Measurements from ENCODE around the gene TBC1D22B.

Gene TBC1D22B

GRCh38 chr6:37257634-37258404, at the start of gene TBC1D22B, which contains the start of gene TMEM217:
TSS of gene TBC1D22B (plus strand) at chr6:37257772. CDS start at chr6:37257918, 146 bp downstream.
TSS of gene TMEM217 (minus strand) at chr6:37258144. CDS start at chr6:37219030, 39,114 bp downstream.
- peak; percentile 93 for DNase-seq (ENCODE audit: low read depth)

GRCh38 chr6:37207903-37208456, 49.6 kb upstream of the TBC1D22B start:
- peak; percentile 82 for DNase-seq (ENCODE audit: low read depth)

- DNase-seq (ENCODE audit: low read depth), result no peak
Measured at GRCh38 chr6:37208793-37209192, 48.8 kb upstream of the TBC1D22B start.

- no peak for DNase-seq (ENCODE audit: low read depth)
Measured at GRCh38 chr6:37209461-37210205, 47.9 kb upstream of the TBC1D22B start.

- peak; percentile 74 for DNase-seq (ENCODE audit: low read depth)
Measured at GRCh38 chr6:37210313-37210968, 47.1 kb upstream of the TBC1D22B start.

- DNase-seq (ENCODE audit: low read depth), result no peak
Measured at GRCh38 chr6:37212268-37212667, 45.3 kb upstream of the TBC1D22B start.

- DNase-seq (ENCODE audit: low read depth), result no peak
Measured at GRCh38 chr6:37218061-37218460, 39.5 kb upstream of the TBC1D22B start.

GRCh38 chr6:37218511-37218910, 39.1 kb upstream of the TBC1D22B start:
- DNase-seq (ENCODE audit: low read depth), result no peak

- DNase-seq (ENCODE audit: low read depth), result no peak
Measured at GRCh38 chr6:37221585-37222124, 35.9 kb upstream of the TBC1D22B start.

GRCh38 chr6:37222125-37222967, 35.2 kb upstream of the TBC1D22B start:
- peak; percentile 62 for DNase-seq (ENCODE audit: low read depth)

- DNase-seq (ENCODE audit: low read depth), result no peak
Measured at GRCh38 chr6:37222992-37223391, 34.6 kb upstream of the TBC1D22B start.

GRCh38 chr6:37225350-37226169, 32.0 kb upstream of the TBC1D22B start:
- no peak for DNase-seq (ENCODE audit: low read depth)

- DNase-seq (ENCODE audit: low read depth), result no peak
Measured at GRCh38 chr6:37230104-37230503, 27.5 kb upstream of the TBC1D22B start.

GRCh38 chr6:37232430-37233017, 25.0 kb upstream of the TBC1D22B start:
- DNase-seq (ENCODE audit: low read depth), result no peak

GRCh38 chr6:37233541-37233940, 24.0 kb upstream of the TBC1D22B start:
- no peak for DNase-seq (ENCODE audit: low read depth)

GRCh38 chr6:37236921-37237320, 20.7 kb upstream of the TBC1D22B start:
- no peak for DNase-seq (ENCODE audit: low read depth)

- DNase-seq (ENCODE audit: low read depth), result no peak
Measured at GRCh38 chr6:37237789-37238188, 19.8 kb upstream of the TBC1D22B start.

GRCh38 chr6:37238381-37238780, 19.2 kb upstream of the TBC1D22B start:
- no peak for DNase-seq (ENCODE audit: low read depth)

GRCh38 chr6:37239526-37239925, 18.0 kb upstream of the TBC1D22B start:
- no peak for DNase-seq (ENCODE audit: low read depth)

Measured in activated T-cell treated with anti-CD3 and anti-CD28 coated beads for 24 hours (primary cell).